DOHH2 (cell line): Measurements from ENCODE around the gene SLC5A4.

Experiments used
- H3F3A ChIP-seq: fragments of 200-600 bp; sonication (generic), shearing (Covaris generic); 2 replicates; pipeline ENCODE4 v1.6.0; 2016; ENCODE audit warnings: antibody characterized with exemption, mild to moderate bottlenecking; ENCODE audit not compliant: control insufficient read depth, insufficient read depth
- H3K27ac ChIP-seq: fragments of 200-600 bp; sonication (generic); 2 replicates; pipeline ENCODE4 v1.5.1; 2014; ENCODE audit warnings: low read depth, mild to moderate bottlenecking, low read length, moderate library complexity
- H3K27me3 ChIP-seq: fragments of 200-600 bp; sonication (generic); 2 replicates; pipeline ENCODE4 v1.6.1; 2014; ENCODE audit warnings: mild to moderate bottlenecking, low read length, mixed read lengths; ENCODE audit not compliant: control insufficient read depth
- H3K36me3 ChIP-seq: fragments of 200-600 bp; sonication (generic); 2 replicates; pipeline ENCODE4 v1.6.1; 2014; ENCODE audit warnings: mild to moderate bottlenecking, low read length, moderate library complexity, mixed read lengths; ENCODE audit not compliant: control insufficient read depth
- H3K4me1 ChIP-seq: fragments of 200-600 bp; sonication (generic); 2 replicates; pipeline ENCODE4 v1.6.1; 2014; ENCODE audit warnings: mild to moderate bottlenecking, low read length, mixed read lengths; ENCODE audit not compliant: control insufficient read depth
- H3K4me2 ChIP-seq: fragments of 200-600 bp; sonication (generic); 2 replicates; pipeline ENCODE4 v1.6.0; 2014; ENCODE audit warnings: mild to moderate bottlenecking, low read length, moderate library complexity
- H3K4me3 ChIP-seq: fragments of 200-600 bp; sonication (generic); 2 replicates; pipeline ENCODE4 v1.5.1; 2014; ENCODE audit warnings: mild to moderate bottlenecking, low read length, mixed read lengths
- H3K79me2 ChIP-seq: fragments of 200-600 bp; sonication (generic); 2 replicates; pipeline ENCODE4 v1.6.1; 2014; ENCODE audit warnings: mild to moderate bottlenecking, low read length, mixed read lengths; ENCODE audit not compliant: control insufficient read depth
- H3K9me2 ChIP-seq: fragments of 200-600 bp; sonication (generic); replicated peaks from 2 replicates; pipeline ENCODE4 v1.6.1; 2014; ENCODE audit warnings: mild to moderate bottlenecking, low read length, mixed read lengths; ENCODE audit not compliant: control insufficient read depth
- H3K9me3 ChIP-seq: fragments of 200-600 bp; sonication (generic); 2 replicates; pipeline ENCODE4 v1.6.1; 2014; ENCODE audit warnings: antibody characterized with exemption, low read length, mixed read lengths; ENCODE audit not compliant: control insufficient read depth, insufficient read depth
- H4K20me1 ChIP-seq: fragments of 200-600 bp; sonication (generic); 2 replicates; pipeline ENCODE4 v1.6.0; 2014; ENCODE audit warnings: low read depth, mild to moderate bottlenecking, antibody characterized with exemption, low read length, moderate library complexity; ENCODE audit not compliant: control insufficient read depth, insufficient read depth
- EZH2phosphoT487 ChIP-seq: fragments of 200-600 bp; sonication (generic); IDR thresholded peaks from 2 replicates; pipeline ENCODE4 v1.6.1; 2017; ENCODE audit warnings: borderline replicate concordance, mild to moderate bottlenecking, antibody characterized with exemption, low read length, moderate library complexity, mixed read lengths
- TF ChIP-seq, protein P1 (sequence below): fragments of 200-600 bp; sonication (generic); IDR thresholded peaks from one replicate; pipeline ENCODE4 v1.5.1; 2014; ENCODE audit warnings: antibody characterized with exemption, mild to moderate bottlenecking, low read depth, low read length; ENCODE audit not compliant: poor library complexity, severe bottlenecking

The SLC5A4 gene

DNA sequence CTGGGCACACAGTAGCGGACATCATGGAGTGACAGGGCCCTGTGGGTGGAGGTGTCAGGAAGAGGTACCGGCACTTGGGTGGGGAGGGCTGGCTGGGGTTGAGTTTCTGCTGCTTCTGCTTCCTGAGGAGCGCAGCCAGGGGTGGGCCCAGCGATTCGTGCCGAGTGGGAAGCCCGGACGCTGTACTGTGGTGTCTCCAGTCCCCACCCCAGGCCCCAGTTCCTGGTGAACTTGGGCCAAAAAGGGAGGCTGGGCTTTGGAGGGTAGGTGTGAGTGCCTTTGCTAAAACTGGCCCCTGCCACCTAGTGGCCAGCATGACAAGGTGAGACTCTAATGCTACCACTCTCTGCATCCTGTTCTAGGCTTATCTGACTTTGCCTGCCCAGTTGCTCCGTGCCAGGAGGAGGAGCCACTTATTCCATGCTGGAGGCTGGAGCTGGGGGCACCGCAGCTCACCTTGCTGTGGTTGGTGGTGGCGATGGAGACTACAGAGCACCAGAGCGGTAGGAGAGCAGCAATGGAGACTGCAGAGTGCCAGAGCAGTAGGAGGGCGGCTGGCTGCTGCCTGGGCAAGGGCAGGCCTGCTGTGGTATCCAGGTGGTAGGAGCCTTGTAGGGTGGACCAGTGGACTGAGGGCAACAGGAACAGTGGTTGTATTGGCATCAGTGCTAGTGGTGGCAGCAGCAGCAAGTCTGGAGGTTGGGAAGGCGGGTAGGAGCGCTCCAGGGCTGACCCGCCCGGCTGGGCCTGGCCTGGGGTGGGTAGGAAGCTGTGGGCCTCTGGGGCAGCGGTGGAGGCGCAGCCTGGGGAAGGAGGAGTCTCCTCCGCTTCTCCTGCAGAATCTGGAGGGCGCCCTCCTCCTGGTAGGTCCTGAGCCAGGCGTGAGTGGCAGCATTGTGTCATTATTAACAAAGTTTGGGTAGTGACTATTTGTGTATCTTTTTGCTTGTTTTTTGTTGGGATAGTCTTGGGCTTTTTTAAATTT is 48.1 kb downstream of the SLC5A4 start:
- Histone ChIP-seq H3K4me3 (no peak overlapping the region), H3K4me2 (no peak overlapping the region), H4K20me1 (no peaks in the 10 kb centered on the region), H3K36me3 (no peaks in the 10 kb centered on the region), H3K9me2 (no peaks in the 10 kb centered on the region), H3K4me1 (no peaks in the 10 kb centered on the region), H3K27me3 (no peaks in the 10 kb centered on the region), H3K27ac (no peak overlapping the region), H3F3A (no peaks in the 10 kb centered on the region), H3K9me3 (no peaks in the 10 kb centered on the region), H3K79me2 (no peaks in the 10 kb centered on the region)
- TF ChIP-seq, protein P1, sequence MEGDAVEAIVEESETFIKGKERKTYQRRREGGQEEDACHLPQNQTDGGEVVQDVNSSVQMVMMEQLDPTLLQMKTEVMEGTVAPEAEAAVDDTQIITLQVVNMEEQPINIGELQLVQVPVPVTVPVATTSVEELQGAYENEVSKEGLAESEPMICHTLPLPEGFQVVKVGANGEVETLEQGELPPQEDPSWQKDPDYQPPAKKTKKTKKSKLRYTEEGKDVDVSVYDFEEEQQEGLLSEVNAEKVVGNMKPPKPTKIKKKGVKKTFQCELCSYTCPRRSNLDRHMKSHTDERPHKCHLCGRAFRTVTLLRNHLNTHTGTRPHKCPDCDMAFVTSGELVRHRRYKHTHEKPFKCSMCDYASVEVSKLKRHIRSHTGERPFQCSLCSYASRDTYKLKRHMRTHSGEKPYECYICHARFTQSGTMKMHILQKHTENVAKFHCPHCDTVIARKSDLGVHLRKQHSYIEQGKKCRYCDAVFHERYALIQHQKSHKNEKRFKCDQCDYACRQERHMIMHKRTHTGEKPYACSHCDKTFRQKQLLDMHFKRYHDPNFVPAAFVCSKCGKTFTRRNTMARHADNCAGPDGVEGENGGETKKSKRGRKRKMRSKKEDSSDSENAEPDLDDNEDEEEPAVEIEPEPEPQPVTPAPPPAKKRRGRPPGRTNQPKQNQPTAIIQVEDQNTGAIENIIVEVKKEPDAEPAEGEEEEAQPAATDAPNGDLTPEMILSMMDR: peak; percentile 67
- no peak for TF ChIP-seq EZH2phosphoT487

DNA sequence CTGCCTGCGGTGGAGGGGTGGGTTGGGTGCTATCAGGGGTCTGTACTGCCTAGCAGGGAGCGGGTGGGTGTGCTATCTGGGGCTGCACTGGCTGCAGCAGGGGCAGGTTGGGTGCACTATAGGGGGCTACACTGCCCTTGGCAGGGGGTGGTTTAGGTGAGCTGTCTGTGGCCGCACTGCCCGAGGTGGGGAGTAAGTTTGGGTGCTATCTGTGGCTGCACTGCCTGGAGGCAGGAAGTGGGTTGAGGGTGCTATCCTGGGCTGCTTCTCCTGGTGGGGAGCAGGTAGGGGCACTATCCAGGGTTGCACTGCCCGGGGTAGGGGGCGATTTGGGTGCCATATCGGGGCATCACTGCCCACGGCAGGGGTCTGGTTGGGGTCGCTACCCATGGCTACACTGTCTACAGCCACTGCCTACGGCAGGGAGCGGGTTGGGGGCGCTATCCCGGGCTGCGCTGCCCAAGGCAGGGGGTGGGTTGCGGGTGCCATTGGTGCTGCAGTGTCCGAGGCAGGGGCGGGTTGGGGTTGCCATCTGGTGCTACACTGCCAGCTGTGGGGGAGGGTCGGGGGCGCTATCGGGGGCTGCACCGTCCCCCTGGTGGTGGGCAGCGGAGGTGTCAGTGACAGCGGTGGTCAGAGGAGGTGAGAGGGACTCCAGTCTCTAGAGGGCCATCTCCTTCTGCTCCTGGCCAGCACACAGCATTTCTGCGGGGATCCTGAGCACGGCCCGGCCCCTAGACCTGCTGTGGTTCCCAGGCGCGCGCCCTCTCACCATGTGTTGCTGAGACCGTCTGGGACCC is 49.0 kb downstream of the SLC5A4 start:
- Histone ChIP-seq H4K20me1 (no peaks in the 10 kb centered on the region), H3K4me3 (no peak overlapping the region), H3K9me3 (no peaks in the 10 kb centered on the region), H3K36me3 (no peaks in the 10 kb centered on the region), H3K9me2 (no peaks in the 10 kb centered on the region), H3K4me1 (no peaks in the 10 kb centered on the region), H3F3A (no peaks in the 10 kb centered on the region), H3K27me3 (no peaks in the 10 kb centered on the region), H3K27ac (no peak overlapping the region), H3K79me2 (no peaks in the 10 kb centered on the region), H3K4me2 (no peak overlapping the region)
- TF ChIP-seq, protein P1: no peak
- TF ChIP-seq EZH2phosphoT487: no peak

DNA sequence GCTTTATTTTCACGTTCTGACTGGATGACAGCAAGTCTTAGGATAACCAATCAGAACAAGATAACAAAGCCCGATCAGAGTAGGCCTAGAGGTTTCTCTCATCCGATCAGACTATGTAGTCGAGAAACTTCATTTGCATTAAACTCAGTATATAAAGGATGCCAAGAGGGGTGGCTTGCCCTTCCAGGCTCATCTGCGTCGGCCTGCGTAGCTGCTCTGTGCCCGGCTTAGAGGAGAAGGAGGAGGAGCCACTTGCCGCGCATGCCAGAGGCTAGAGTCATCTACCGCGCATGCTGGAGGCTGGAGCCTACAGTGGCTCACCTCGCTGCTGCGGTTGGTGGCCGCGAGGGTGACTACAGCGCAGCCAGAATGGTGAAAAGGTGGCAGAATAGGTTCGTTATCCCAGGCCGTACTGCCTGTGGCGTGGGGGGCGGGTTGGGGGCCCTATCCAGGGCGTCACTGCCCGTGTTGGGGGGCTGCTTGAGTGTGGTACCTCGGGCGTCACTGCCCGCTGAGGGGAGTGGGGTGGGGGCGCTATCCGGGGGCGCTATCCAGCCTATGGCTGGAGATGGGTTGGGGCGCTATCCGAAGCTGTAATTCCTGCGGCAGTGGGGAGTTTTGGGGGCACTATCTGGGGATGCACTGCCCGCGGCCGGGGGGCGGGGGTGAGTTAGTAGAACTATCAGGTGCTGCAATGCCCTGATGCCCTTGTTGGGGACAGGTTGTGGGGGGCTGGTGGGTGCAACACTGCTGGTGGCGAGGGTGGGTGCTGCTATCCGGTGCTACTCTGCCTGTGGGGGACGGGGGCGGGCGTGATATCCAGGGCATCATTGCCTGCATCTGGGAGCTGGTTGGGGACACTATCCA is 50.1 kb downstream of the SLC5A4 start, which contains the start of gene RFPL2:
RFPL2 (minus strand) TSS at position 218 of the 867 bp plus-strand sequence. CDS start 2,622 bp downstream, outside the sequence.
- no peaks in the 10 kb centered on the region for H4K20me1 ChIP-seq
- H3K4me2 ChIP-seq: no peak within 1 kb of the TSS
- no peaks in the 10 kb centered on the region for H3K36me3 ChIP-seq
- H3K4me1 ChIP-seq: no peaks in the 10 kb centered on the region
- no peak within 1 kb of the TSS for H3K27ac ChIP-seq
- no peaks in the 10 kb centered on the region for H3K9me3 ChIP-seq
- no peaks in the 10 kb centered on the region for H3K9me2 ChIP-seq
- no peaks in the 10 kb centered on the region for H3F3A ChIP-seq
- no peaks in the 10 kb centered on the region for H3K79me2 ChIP-seq
- TF ChIP-seq, protein P1: no peak
- no peak for TF ChIP-seq EZH2phosphoT487
- H3K4me3 ChIP-seq: no peak within 1 kb of the TSS
- no peaks in the 10 kb centered on the region for H3K27me3 ChIP-seq
